SK-N-SH (cell line): ENCODE results near the gene NRARP. TPM values are rescaled to one million over a fixed set of nuclear protein-coding genes. Genes with fewer than 3 reads are reported as not detected.

Source experiments
- CTCF ChIA-PET: fragments of 300-600, 350-600 bp; formaldehyde crosslinking; extraction: SDS; loops from one replicate; lab custom pipeline; 2021; lab: Yijun Ruan, JAX
- POLR2A ChIA-PET: fragments of 350-600 bp; sonication (Branson Sonifier 250); formaldehyde crosslinking; extraction: SDS; loops from one replicate; lab custom pipeline; 2020; ENCODE audit warnings: antibody characterized with exemption, inconsistent platforms; lab: Yijun Ruan, JAX
- DNase-seq: peaks from one replicate; pipeline ENCODE4 v3.0.0; 2012
- H2AFZ ChIP-seq: fragments of 200-600 bp; sonication (generic); 2 replicates; pipeline ENCODE4 v1.8.1; 2016; ENCODE audit warnings: antibody characterized with exemption, mild to moderate bottlenecking, low read depth
- H3F3A ChIP-seq: fragments of 200-600 bp; sonication (generic); replicated peaks from 2 replicates; pipeline ENCODE3; 2016; ENCODE audit warnings: antibody characterized with exemption, mild to moderate bottlenecking; ENCODE audit not compliant: insufficient read depth
- H3K27ac ChIP-seq, 2 experiments: fragments of 200-500 bp in 1 of 2; fragments of 200-600 bp in 1 of 2; sonication (Bioruptor generic) in 1 of 2; sonication (generic), shearing (Covaris generic) in 1 of 2; 2 replicates each; pipeline versions ENCODE4 v1.5.1 to v1.6.1; 2014 to 2016; ENCODE audit warnings: low read depth in 2 of 2, inconsistent platforms in 1 of 2, low read length in 1 of 2, mild to moderate bottlenecking in 1 of 2, mixed read lengths in 1 of 2
- H3K27me3 ChIP-seq: fragments of 200-600 bp; sonication (generic), shearing (Covaris generic); 2 replicates; pipeline ENCODE4 v1.6.1; 2016; ENCODE audit warnings: mixed run types; ENCODE audit not compliant: insufficient read depth
- H3K36me3 ChIP-seq, 2 experiments: fragments of 200-500 bp in 1 of 2; fragments of 200-600 bp in 1 of 2; sonication (Bioruptor generic) in 1 of 2; sonication (generic) in 1 of 2; replicated peaks in 1 of 2; 2 replicates each; pipeline versions ENCODE3 to v1.5.1; 2014 to 2016; ENCODE audit warnings: low read length in 1 of 2, mild to moderate bottlenecking in 1 of 2; ENCODE audit not compliant: insufficient read depth in 2 of 2, control insufficient read depth in 1 of 2
- H3K4me1 ChIP-seq, 2 experiments: fragments of 200-500 bp in 1 of 2; fragments of 200-600 bp in 1 of 2; sonication (Bioruptor generic) in 1 of 2; sonication (generic), shearing (Covaris generic) in 1 of 2; 2 replicates each; pipeline versions ENCODE4 v1.5.1 to v1.6.1; 2014 to 2016; ENCODE audit warnings: low read depth in 1 of 2, low read length in 1 of 2, mixed run types in 1 of 2; ENCODE audit not compliant: insufficient read depth in 2 of 2, control insufficient read depth in 1 of 2
- H3K4me2 ChIP-seq: fragments of 200-600 bp; sonication (generic), shearing (Covaris generic); 2 replicates; pipeline ENCODE4 v1.6.1; 2017; ENCODE audit warnings: mixed run types
- H3K4me3 ChIP-seq, 2 experiments: fragments of 200-500 bp in 1 of 2; fragments of 200-600 bp in 1 of 2; sonication (Bioruptor generic) in 1 of 2; sonication (generic), shearing (Covaris generic) in 1 of 2; 2 replicates each; pipeline versions ENCODE4 v1.5.1 to v1.8.1; 2014 to 2016; ENCODE audit warnings: low read depth in 2 of 2, inconsistent platforms in 1 of 2, low read length in 1 of 2, mild to moderate bottlenecking in 1 of 2, mixed read lengths in 1 of 2, moderate library complexity in 1 of 2
- H3K79me2 ChIP-seq: fragments of 200-600 bp; sonication (generic); 2 replicates; pipeline ENCODE4 v1.8.1; 2017; ENCODE audit warnings: mild to moderate bottlenecking; ENCODE audit not compliant: insufficient read depth
- H3K9ac ChIP-seq: fragments of 200-600 bp; sonication (generic); 2 replicates; pipeline ENCODE4 v1.6.1; 2017; ENCODE audit warnings: mixed run types
- H3K9me2 ChIP-seq: fragments of 200-600 bp; sonication (generic); 2 replicates; pipeline ENCODE4 v1.6.1; 2017; ENCODE audit warnings: mixed run types
- H3K9me3 ChIP-seq: fragments of 200-600 bp; sonication (generic); 2 replicates; pipeline ENCODE4 v1.6.1; 2017; ENCODE audit warnings: mixed run types, mild to moderate bottlenecking, moderate library complexity
- H4K20me1 ChIP-seq: fragments of 200-600 bp; sonication (generic); 2 replicates; pipeline ENCODE4 v1.6.1; 2017; ENCODE audit warnings: mild to moderate bottlenecking, mixed run types; ENCODE audit not compliant: insufficient read depth
- CHD2 ChIP-seq: fragments of 150-350 bp; IDR thresholded peaks from 2 replicates; pipeline ENCODE4 v1.6.1; 2018; ENCODE audit warnings: low read length; ENCODE audit not compliant: partially characterized antibody
- FOSL2 ChIP-seq: IDR thresholded peaks from 2 replicates; pipeline ENCODE4 v1.4.0; 2012; ENCODE audit warnings: low read depth, mild to moderate bottlenecking, moderate library complexity, borderline replicate concordance
- GABPA ChIP-seq: IDR thresholded peaks from 2 replicates; pipeline ENCODE4 v1.4.0; 2012; ENCODE audit warnings: low read depth, mild to moderate bottlenecking
- POLR2AphosphoS5 ChIP-seq: IDR thresholded peaks from 2 replicates; pipeline ENCODE4 v1.6.1; 2012; ENCODE audit warnings: low read depth, low read length
- RAD21 ChIP-seq: IDR thresholded peaks from 2 replicates; pipeline ENCODE4 v1.6.1; 2012; ENCODE audit warnings: mild to moderate bottlenecking, low read length
- TCF12 ChIP-seq: IDR thresholded peaks from 2 replicates; pipeline ENCODE4 v1.4.0; 2012
- TEAD4 ChIP-seq: IDR thresholded peaks from 2 replicates; pipeline ENCODE4 v1.4.0; 2012; ENCODE audit warnings: mild to moderate bottlenecking, borderline replicate concordance; ENCODE audit not compliant: insufficient read depth
- YY1 ChIP-seq: IDR thresholded peaks from 2 replicates; pipeline ENCODE4 v1.4.0; 2012; ENCODE audit warnings: low read depth, mild to moderate bottlenecking
- ZBTB33 ChIP-seq: IDR thresholded peaks from 2 replicates; pipeline ENCODE4 v1.4.0; 2012; ENCODE audit warnings: low read depth, borderline replicate concordance
- WGBS: methylation state at CpG from one replicate; pipeline ENCODE4 v1.1.6; 2017; ENCODE audit warnings: low lambda C conversion rate; 5-methylcytosine and 5-hydroxymethylcytosine counted together
- polyA plus RNA-seq, 3 experiments: library from polyadenylated mRNA; depleted of rRNA; stranded (reverse); fragments of >200 nt; gene quantifications; 2 replicates each; pipeline ENCODE4 v1.2.3, GENCODE V29; 2012
- TF ChIP-seq, protein P1 (sequence below): fragments of 200-600 bp; sonication (generic); IDR thresholded peaks from 2 replicates; pipeline ENCODE4 v1.6.1; 2017; ENCODE audit warnings: antibody characterized with exemption, mild to moderate bottlenecking, moderate library complexity
- TF ChIP-seq, protein P2 (sequence below): fragments of 150-350 bp; IDR thresholded peaks from 2 replicates; pipeline ENCODE4 v1.6.1; 2017; ENCODE audit warnings: antibody characterized with exemption, low read length, low read depth, borderline replicate concordance
- TF ChIP-seq, protein P3 (sequence below): fragments of 150-350 bp; IDR thresholded peaks from 2 replicates; pipeline ENCODE4 v1.6.1; 2016; ENCODE audit warnings: mild to moderate bottlenecking, low read depth, low read length
- TF ChIP-seq, protein P4 (sequence below): IDR thresholded peaks from 2 replicates; pipeline ENCODE4; 2012

The NRARP gene
- polyA plus RNA-seq, 1 of the 3 experiments (the other 2 are of a cell fraction) = 3.9 TPM

GRCh38 chr9:137275588-137276472, 26.2 kb downstream of the NRARP start:
- ChIA-PET POLR2A (no interaction called here), CTCF (interaction anchor here (1.4 kb wide), 2 partner anchors 10 to 11 kb away, joined by 3 to 4 read pairs; no protein-coding TSS in a partner anchor)
- H3F3A ChIP-seq = peaks cover 8% of the 10 kb centered on the region
- no peaks in the 10 kb centered on the region for H3K79me2 ChIP-seq
- H3K36me3 ChIP-seq = peaks cover 0 to 19% of the 10 kb centered on the region in 2 experiments
- 88% methylated on average over 23 of the region's 24 CpGs for WGBS
- no peak overlapping the region for H3K4me2 ChIP-seq
- H3K9me2 ChIP-seq = no peaks in the 10 kb centered on the region
- no peak overlapping the region for H3K4me3 ChIP-seq
- no peak for TF ChIP-seq RAD21
- no peak for TF ChIP-seq ZBTB33
- TF ChIP-seq, protein P1, sequence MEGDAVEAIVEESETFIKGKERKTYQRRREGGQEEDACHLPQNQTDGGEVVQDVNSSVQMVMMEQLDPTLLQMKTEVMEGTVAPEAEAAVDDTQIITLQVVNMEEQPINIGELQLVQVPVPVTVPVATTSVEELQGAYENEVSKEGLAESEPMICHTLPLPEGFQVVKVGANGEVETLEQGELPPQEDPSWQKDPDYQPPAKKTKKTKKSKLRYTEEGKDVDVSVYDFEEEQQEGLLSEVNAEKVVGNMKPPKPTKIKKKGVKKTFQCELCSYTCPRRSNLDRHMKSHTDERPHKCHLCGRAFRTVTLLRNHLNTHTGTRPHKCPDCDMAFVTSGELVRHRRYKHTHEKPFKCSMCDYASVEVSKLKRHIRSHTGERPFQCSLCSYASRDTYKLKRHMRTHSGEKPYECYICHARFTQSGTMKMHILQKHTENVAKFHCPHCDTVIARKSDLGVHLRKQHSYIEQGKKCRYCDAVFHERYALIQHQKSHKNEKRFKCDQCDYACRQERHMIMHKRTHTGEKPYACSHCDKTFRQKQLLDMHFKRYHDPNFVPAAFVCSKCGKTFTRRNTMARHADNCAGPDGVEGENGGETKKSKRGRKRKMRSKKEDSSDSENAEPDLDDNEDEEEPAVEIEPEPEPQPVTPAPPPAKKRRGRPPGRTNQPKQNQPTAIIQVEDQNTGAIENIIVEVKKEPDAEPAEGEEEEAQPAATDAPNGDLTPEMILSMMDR = peak; percentile 9; the same call in 1 of the 2 replicates
- no peak overlapping the region for H3K9ac ChIP-seq
- 0 out of 2 replicates have a peak, but pooled peaks cover 3% of the 10 kb centered on the region for H4K20me1 ChIP-seq
- H3K27me3 ChIP-seq = no peaks in the 10 kb centered on the region
- no peak overlapping the region for H2AFZ ChIP-seq
- H3K9me3 ChIP-seq = no peaks in the 10 kb centered on the region
- no peak for DNase-seq
- peaks cover 0 to 4% of the 10 kb centered on the region in 2 experiments; a peak in 2 of 4 replicates for H3K4me1 ChIP-seq
- H3K27ac ChIP-seq = no peak overlapping the region

GRCh38 chr9:137275203-137275587, 26.9 kb downstream of the NRARP start:
- H3K27me3 ChIP-seq = no peaks in the 10 kb centered on the region
- H4K20me1 ChIP-seq = 0 out of 2 replicates have a peak, but pooled peaks cover 3% of the 10 kb centered on the region
- H3K4me1 ChIP-seq = no peaks in the 10 kb centered on the region; a peak in 2 of 4 replicates
- H3F3A ChIP-seq = peaks cover 8% of the 10 kb centered on the region
- H3K4me2 ChIP-seq = no peak overlapping the region
- POLR2A ChIA-PET = no interaction called here
- H3K9ac ChIP-seq = no peak overlapping the region
- DNase-seq = no peak
- no peak overlapping the region for H3K27ac ChIP-seq
- no peaks in the 10 kb centered on the region for H3K9me2 ChIP-seq
- CTCF ChIA-PET = interaction anchor here (0.9 to 2.8 kb wide), 3 partner anchors 11 to 148 kb away, joined by 3 to 18 read pairs (median 8); partner anchors contain the start of genes EXD3 and NOXA1
- H2AFZ ChIP-seq = no peak overlapping the region
- no peaks in the 10 kb centered on the region for H3K9me3 ChIP-seq
- peaks cover 0 to 19% of the 10 kb centered on the region in 2 experiments for H3K36me3 ChIP-seq
- no peaks in the 10 kb centered on the region for H3K79me2 ChIP-seq
- 95% methylated on average over 10 of the region's 10 CpGs for WGBS
- no peak overlapping the region for H3K4me3 ChIP-seq
- TF ChIP-seq, protein P2, sequence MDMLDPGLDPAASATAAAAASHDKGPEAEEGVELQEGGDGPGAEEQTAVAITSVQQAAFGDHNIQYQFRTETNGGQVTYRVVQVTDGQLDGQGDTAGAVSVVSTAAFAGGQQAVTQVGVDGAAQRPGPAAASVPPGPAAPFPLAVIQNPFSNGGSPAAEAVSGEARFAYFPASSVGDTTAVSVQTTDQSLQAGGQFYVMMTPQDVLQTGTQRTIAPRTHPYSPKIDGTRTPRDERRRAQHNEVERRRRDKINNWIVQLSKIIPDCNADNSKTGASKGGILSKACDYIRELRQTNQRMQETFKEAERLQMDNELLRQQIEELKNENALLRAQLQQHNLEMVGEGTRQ = no peak
- no peak for TF ChIP-seq RAD21
- TF ChIP-seq, protein P3, sequence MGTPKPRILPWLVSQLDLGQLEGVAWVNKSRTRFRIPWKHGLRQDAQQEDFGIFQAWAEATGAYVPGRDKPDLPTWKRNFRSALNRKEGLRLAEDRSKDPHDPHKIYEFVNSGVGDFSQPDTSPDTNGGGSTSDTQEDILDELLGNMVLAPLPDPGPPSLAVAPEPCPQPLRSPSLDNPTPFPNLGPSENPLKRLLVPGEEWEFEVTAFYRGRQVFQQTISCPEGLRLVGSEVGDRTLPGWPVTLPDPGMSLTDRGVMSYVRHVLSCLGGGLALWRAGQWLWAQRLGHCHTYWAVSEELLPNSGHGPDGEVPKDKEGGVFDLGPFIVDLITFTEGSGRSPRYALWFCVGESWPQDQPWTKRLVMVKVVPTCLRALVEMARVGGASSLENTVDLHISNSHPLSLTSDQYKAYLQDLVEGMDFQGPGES = no peak
- no peak for TF ChIP-seq YY1
- no peak for TF ChIP-seq POLR2AphosphoS5
- TF ChIP-seq TEAD4 = no peak
- no peak for TF ChIP-seq TCF12
- TF ChIP-seq, protein P4, sequence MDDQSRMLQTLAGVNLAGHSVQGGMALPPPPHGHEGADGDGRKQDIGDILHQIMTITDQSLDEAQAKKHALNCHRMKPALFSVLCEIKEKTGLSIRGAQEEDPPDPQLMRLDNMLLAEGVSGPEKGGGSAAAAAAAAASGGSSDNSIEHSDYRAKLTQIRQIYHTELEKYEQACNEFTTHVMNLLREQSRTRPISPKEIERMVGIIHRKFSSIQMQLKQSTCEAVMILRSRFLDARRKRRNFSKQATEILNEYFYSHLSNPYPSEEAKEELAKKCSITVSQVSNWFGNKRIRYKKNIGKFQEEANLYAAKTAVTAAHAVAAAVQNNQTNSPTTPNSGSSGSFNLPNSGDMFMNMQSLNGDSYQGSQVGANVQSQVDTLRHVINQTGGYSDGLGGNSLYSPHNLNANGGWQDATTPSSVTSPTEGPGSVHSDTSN = no peak
- no peak for TF ChIP-seq CHD2
- no peak for TF ChIP-seq FOSL2
- no peak for TF ChIP-seq GABPA
